Measurements from ENCODE around the gene ADARB2.

The ADARB2 gene

DNA sequence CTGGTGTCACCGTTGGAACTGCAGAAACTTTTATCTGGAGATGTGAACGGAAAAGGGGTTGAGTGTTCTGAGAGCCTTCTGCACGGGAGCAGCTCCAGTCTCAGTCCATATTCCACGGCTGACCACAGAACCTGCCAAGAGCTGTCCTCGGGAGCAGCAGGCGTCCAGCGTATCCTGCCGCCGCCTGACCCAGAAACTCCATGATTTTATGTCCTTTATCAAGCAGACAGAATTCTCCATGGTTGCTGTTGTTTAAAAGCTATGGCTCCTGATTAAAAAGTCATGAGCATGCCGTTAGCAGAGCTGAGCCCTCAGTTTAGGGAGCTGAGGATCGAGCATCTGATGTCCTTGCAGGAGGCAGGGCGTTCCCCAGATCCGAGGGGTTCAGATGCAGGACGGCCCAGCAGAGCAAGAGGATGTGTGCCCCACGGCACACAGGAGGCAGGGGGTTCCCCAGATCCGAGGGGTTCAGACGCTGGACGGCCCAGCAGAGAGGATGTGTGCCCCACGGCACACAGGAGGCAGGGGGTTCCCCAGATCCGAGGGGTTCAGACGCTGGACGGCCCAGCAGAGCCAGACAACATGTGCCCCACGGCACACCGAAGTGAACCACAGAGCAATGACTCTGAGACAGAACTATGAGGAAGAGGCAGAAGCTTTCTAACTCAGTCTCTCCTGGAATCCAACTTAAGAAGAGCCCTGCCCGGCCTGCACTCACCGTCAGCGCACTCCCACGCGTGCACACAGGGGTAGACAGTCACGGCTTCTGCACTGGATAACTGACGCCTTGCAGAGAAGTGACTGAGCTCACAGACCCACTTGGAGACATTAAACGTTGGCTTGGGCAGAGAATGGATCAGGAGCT lies 584.7 kb downstream of the ADARB2 start:
- DNase-seq (ENCODE audit: low read depth) = no peak

DNA sequence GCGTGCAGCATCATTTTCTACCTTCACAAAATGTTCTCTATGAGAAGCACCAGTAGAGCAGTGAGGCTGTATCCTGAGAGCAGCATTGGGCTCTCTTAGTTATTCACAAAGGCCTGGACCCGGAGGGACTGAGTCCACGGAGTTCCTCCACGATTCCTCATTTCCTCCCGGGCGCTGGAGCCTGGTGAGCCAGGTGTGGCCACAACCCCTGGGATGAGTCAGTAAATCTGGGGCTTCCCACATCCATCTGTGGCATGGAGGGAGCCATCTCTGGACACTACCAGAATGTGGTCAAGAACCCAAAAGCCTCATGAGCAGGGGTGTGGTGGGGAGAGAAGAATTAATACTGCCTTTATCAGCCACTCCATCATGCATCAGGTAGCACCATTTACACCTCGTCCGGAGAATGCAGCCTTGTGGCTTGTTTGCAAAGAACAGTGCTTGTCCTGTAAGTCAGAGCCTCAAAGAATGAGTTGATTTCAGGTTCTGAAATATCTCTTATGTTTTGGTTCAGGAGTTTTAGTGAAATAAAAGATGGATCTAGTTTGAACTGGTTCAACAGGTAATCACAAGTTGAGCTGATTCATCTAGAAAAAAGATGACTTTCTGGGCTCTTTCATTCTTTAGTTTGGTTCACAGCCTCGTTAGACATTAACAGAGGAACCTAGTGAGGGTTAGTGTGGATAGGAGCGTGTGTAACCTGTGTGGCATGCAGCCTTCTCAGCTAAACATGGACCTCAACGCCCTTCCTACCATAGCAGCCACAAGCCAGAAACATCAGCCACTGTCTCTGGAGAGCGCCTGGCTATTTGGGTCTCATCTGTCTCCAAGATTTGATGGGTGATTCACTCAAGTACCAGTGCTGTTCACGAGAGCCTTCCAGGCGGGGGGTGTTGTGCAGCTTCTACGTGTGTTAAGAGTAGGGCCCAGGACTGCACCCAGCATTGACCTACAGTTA lies 586.0 kb downstream of the ADARB2 start:
- no peak for DNase-seq (ENCODE audit: low read depth)

DNA sequence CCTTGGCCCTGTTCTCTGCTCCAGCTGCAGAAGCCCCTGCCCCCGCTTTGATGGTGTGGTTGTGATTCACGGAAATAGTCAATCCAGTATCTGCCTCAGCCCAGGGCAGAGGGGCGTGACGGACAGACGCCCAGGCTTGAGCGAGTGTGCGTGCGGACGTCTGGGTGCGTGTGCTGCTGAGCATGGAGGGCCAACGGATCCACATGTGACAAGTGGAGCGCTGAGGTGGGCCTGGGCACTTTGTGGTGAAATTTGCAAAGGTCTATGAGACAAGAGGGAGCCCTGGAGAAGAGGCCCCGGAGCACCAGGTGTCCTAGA lies 586.7 kb downstream of the ADARB2 start:
- DNase-seq (ENCODE audit: low read depth) = no peak

DNA sequence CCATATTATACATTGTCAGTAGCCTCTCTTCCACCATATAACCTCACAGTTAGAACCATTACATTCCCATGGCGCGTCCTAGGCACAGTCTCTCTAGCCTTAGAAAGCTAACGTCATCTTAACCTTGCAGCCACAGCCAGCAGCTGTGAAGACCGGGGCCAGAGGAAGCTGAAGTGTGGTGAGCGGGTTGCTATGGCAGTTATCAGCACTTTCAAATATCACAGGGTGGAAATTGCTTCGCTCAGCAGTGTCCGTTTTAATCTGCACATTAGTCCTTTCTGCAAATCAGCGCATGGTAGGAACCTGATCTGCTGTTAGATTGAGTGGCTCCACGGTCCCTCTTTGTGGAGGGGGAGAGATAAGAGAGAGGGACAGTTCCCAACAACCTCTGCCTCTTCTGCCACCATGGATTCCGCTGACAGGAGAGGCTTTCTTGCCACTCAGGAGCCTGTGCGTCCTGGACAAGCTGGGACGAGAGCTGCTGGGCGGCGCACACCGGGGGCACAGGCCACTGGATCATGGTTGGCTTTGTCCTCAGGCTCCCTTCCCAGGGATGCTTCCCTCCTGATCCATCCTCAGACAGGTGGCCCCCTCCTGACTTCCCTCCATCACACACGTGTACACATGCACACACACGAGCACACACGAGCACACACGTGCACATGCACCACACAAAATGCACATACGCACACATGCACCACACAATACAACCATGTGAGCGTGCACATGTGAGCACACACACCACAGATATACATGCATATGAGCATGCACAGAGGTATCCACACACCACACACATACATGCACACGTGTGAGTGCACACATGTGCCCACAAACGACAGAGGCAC lies 587.3 kb downstream of the ADARB2 start:
- no peak for DNase-seq (ENCODE audit: low read depth)

DNA sequence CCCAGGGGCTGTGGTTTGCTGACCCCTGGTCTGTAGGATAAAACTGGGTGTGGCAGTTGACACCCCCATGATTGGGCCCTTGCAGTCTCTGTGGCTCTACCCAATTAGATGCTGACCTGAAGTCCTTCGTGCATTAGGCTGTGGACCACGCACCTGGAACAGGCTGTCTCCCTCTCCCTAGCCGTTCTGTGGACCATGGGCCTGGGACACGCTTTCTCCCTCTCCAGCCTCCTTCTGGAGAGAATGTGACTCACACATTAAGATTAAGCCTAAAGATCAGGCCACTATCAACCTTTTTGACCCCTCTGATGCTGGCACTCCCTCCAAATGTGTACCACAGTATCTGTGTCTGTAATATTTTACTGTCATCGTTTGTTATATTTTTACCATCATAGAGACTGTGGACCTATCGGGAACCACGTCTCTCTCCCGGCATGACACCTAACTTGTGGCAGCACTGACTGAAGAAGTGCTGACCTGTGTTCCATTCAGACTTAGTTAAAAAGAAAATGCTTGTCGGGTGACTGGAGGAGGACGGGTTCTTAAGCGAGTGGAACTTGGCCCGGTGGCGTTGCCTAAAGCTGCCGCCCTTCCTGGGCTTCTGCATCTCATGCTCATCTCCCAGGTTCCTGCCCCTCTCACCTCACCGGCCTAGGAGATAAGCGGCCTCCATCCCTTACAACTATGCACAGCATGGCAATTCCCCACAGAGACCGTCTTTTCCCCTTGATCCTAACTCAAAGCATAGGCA lies 588.3 kb downstream of the ADARB2 start:
- DNase-seq (ENCODE audit: low read depth) = no peak

DNA sequence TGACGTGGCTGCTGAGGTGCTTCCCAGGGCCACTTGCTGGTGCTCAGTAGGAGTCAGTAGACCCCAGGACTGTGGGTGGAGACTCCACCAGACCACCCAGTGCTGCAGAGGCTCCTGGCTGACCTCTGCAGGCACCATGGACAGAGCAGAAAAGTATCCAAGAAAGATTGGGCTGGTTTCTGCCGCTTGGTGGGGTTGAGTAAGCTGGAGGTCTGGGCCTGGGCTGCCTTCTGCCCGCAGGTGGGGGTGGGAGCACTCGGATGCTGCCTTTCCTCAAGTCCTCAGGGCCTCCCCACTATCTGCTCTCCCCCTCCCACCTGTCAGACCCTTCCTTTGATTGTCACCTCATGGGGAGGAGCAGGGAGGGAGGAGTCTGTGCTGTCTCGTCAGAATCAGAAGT lies 589.5 kb downstream of the ADARB2 start:
- DNase-seq (ENCODE audit: low read depth) = no peak

DNA sequence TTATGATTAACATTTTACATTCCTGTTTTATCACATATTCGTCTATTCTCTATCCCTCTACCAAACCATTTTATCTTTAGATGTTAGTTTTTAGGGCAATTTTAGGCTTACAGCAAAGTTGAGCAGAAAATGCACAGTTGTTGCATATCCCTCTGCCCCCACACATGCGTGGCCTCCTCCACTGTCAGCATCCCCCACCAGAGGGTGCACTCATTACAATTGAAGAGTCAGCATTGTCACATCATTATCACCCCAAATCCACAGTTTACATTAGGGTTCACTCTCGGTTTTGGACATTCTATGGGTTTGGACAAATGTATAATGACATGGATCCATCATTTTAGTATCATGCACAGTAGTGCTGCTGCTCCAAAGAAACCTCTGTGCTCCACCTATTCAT lies 594.7 kb downstream of the ADARB2 start:
- DNase-seq (ENCODE audit: low read depth) = no peak

DNA sequence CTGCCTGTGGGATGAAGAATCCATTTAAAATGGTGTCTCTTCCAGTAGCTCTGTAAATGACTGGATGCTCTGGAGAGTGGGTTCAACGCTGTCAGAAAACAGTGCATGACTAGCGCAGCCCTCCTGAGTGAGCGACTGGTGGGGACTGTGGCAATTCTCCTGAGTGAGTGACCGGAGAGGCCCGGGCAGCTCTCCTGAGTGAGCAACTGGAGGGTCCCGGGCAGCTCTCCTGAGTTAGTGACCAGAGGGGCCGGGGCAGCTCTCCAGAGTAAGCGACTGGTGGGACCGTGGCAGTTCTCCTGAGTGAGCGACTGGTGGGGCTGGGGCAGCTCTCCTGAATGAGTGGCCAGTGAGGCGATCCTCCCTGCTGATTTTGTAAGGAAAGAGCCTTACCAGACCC lies 595.6 kb downstream of the ADARB2 start:
- DNase-seq (ENCODE audit: low read depth) = no peak

DNA sequence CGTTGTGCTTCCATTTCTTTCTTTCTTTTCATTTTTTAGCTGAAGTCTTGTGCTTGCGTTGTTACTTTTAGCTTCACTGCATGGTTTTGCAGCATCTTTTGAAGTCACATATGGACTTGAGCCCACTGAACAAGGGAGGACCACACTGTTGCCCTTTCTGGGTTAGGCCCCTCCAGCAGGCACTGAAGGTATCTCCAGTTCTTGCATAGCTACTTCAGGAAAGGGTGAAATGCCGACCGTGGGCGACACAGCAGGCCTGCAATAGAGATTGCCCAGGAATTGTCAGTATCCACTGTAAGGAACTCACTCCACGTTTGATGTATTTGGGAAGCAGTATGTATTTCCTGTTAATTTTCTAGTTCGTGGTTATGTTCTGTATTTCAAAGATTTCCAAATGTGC lies 596.1 kb downstream of the ADARB2 start:
- no peak for DNase-seq (ENCODE audit: low read depth)

DNA sequence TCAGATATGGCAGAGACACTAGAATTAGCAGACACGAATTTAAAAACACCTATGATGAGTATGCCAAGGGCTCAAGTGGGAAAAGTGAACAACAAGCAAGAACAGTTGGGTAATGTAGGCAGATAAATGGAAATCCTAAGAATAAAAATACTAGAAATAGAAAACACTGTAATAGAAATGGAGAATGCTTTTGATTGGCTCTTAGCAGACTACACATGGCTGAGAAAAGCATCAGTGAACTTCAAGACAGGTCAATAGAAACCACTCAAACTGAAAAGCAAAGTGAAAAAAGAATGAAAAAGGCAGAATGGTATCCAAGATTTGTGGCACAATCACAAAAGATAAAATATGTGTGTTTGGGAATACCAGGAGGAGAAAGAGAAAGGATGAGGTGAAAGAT lies 598.8 kb downstream of the ADARB2 start:
- no peak for DNase-seq (ENCODE audit: low read depth)

DNA sequence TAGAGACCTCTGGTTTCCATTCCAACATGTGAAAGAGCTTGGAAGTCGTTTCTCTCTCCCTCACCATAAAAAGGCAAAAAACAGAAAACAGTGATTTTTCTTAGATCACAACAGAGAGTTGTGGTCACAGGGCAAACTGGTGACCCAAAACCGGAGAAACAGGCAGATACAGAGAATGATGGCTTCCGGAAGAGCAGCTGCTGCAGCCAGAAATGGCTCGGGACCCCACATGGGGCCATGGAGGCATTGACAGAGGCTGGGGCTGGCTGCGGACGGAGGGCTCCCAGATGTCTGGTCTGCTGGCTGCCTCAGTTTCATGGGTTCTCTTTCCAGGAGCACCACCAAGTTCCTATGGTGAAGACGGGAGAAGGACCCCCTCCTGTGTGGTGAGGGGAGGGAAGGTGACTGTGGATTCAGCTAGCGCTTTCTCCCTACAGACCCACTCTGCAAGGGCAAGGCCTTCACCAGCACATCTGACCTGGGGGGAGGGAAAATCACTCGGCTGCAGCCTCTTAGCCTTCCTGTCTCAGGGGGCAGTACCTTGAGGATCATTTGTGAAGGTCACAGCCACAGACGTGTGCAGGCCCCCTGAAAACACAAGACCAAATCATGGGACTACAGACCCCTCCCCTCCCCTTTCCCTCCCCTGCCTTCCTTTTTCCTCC lies 599.7 kb downstream of the ADARB2 start:
- DNase-seq (ENCODE audit: low read depth) = no peak

DNA sequence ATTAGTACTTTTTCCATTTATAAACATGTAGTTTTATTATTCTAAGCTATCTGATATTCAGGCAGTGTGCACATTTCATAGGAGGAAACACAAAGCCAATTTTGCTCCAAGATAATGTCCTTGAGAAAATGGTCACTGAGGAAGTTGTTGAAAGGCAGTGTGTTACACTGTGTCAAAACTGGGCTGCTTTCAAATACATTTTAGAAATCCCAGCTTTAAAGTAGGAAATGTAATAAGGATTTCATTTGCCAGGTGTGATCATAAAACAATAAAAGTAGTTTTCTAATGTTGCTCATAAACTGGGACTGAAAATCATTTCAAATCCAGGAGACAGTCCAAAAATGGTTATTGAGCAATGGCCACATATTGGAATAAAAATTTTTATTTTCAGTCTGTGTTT lies 601.1 kb downstream of the ADARB2 start:
- no peak for DNase-seq (ENCODE audit: low read depth)

DNA sequence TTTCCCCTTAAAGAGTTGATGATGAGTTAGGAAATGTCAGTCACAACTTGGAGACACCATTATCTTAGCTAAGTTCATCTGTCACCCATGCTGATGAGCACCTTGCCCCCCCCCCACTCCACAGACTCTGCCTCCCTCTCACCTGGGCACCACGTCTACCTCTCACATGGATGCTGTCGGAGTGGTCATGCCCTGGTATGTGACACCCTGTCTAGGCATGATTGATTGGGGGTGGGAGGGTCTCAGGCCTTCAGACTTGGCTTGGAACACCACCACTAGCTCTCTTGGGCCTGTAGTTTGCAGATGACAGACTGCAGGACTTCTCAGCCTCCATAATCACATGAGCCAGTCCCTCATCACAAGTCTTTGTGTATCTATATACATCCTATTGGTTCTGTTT lies 603.2 kb downstream of the ADARB2 start:
- no peak for DNase-seq (ENCODE audit: low read depth)

DNA sequence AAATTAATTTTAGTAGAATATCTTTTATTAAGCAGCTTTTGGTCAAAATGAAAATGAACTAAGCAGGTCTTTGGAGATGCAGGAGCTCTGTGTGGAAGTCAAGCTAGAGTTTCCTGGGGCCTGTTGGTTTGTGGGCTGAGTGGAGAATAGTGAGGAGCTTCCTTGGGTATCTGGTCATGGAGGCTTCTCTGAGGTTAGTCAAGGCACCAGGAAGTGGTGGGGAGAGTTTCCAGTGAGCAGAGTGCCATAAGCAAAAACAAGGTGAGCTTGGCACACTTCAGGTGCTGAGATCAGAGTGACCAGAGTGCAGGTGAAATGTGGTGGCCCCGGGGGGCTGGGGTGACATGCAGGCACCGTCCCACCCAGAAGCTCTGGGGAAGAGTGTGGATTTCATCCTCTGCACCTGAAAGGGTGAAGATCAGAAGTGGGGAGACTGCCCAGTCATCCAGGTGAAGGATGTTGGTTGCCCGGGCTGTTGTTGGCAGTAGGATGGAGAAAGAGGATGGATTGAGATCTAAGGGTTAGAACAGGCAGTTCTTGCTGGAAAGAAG lies 603.8 kb downstream of the ADARB2 start:
- DNase-seq (ENCODE audit: low read depth) = no peak

DNA sequence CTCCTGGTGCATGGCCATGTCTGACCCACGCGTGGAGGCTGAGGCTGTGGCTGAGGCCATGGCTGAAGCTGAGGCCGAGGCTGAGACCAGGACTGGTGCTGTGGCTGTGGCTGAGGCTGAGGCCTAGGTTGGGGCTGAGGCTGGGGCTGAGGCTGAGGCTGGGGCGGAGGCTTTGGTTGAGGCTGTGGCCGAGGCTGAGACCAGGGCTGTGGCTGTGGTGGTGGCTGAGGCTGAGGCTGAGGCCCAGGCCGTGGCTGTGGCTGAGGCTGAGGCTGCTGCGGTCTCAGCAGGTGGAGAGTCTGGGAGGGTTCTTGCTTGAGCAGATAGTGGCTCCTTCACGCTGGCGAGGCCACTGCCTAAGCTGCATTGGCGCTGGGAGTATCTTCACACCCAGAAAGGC lies 604.7 kb downstream of the ADARB2 start:
- no peak for DNase-seq (ENCODE audit: low read depth)

DNA sequence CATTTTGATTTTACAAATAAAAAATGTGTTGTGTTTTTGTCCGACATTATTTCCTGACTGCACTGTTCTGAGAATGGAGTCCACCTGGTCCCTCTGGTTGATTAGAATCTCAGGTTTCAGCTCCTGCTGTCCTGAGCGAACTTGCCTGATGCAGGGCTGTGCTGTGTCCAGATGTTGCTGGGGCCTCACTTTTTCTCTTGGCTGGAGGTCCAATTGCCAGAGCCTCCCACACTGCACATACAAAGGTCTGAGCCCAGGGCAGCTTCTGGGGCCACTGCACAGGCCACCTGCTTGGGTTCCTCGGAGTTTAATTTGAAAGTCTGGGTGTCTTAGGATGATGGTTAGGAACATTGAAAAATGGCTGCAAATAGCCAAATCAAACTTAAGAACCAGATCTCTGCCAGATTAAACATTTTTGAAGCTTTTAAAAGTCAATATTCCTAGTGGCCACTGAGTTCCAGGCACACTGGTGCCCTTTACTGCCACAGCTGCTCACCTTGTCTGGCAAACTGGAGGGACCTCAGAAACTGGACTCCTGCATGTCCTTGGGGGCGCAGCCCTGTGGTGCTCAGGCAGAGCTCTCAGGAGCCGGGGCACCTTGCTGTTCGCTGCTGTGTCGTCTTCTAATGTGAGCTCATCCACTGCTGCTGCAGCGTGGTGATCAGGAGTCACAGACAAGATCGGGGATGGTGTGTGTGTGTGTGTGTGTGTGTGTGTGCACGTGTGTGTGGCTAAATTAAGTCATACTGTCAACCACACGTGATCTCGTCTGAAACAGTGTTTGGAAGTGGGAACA lies 606.1 kb downstream of the ADARB2 start:
- no peak for DNase-seq (ENCODE audit: low read depth)

DNA sequence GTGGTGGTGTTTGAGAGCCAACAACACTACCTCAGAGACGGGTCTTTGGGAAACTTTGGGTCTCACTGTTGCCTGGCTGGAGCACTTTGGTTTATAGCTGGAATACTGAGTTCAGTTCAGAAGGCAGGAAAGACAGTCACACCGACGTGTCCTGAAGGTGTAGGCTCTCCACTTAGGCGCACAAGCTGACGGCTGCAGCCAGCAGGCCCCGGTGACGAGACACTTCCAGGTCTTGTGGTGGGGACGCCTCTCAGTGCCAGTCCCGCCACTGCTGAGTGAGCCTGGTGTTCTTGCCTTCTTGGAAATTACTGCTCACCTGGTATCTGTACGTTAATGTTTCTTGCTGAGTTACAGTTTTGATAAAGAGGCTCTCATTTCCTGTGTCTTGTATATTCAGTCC lies 607.1 kb downstream of the ADARB2 start:
- no peak for DNase-seq (ENCODE audit: low read depth)

DNA sequence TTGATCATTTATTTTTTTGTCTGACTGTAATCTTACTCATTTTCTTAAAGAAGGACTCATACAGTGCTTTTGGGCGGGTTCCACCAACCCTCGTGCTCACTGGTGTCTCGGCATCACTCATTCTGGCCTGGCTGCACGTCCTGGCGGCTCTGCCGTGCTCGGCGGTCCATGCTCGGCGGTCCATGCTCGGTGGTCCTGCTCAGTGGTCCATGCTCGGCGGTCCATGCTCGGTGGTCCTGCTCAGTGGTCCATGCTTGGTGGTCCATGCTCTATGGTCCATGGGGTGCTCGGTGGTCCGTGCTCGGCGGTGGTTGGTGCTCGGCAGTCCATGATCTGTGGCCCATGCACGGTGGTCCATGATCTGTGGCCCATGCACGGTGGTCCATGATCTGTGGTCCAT lies 608.7 kb downstream of the ADARB2 start:
- DNase-seq (ENCODE audit: low read depth) = no peak

DNA sequence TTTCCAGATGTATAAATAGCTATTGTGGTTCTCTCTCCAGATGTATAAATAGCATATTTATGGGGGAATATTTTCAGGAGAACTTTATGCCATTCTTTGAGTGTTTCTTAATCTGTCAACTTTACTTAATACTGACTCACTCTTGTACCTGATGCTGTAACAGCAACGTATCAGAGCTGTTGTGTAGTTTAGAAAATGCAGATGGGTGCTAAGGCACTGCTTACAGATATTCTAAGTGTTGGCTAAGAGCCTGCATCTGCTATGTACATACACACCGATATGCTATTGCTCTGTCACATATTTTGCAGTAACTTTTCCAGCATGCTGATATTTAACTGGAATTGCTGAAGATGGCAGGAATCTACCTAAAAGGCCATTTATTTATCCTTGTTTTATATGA lies 609.2 kb downstream of the ADARB2 start:
- DNase-seq (ENCODE audit: low read depth) = no peak

DNA sequence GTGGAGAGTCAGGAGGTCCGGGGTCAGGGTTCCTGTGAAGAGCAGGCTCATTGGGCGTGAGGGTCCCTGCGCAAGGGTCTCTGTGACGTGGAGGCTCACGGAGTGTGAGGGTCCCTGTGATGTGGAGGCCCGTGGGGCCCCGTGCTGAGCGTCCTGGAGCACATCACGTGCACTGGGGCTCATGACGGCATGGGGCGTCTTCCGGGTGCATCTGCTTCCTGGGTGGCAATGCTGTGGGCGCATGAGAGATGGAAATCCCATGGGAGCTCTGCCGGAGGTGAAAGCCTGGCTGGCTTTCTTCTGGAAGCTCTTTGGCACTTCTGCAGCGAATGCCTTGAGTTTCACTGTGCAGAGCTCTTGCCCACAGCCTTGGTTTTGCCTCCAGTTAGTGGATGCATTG lies 609.7 kb downstream of the ADARB2 start:
- DNase-seq (ENCODE audit: low read depth) = no peak

Measured in stimulated activated CD8-positive, alpha-beta memory T cell treated with anti-CD3 and anti-CD28 coated beads, Interleukin-7, amount 100 ng/mL, for 24 hours (primary cell).